A549 (cell line): Measurements from ENCODE around the gene XRCC5. TPM values are rescaled to one million over a fixed set of nuclear protein-coding genes. Genes with fewer than 3 reads are reported as not detected.
A peak's percentile ranks its signal among the peaks of the same experiment; 100 is the strongest.

Source experiments
- ATAC-seq, 2 experiments: fragments of 200-7000 bp in 1 of 2; fragments of >200 bp in 1 of 2; cut with Nextera tagmentation in 1 of 2; cut with Tn5 transposase in 1 of 2; 3 replicates each; pipeline versions ENCODE4 v1.8.0 to v1.9.1; 2018 to 2020; ENCODE audit warnings: mild to moderate bottlenecking in 1 of 2, moderate library complexity in 1 of 2
- CTCF ChIA-PET: fragments of 300-600 bp; sonication (Branson Sonifier 250); formaldehyde crosslinking; extraction: SDS; loops from one replicate; lab custom pipeline; 2021; ENCODE audit warnings: antibody characterized with exemption, inconsistent platforms; lab: Yijun Ruan, JAX
- POLR2A ChIA-PET: fragments of 350-600 bp; formaldehyde crosslinking; extraction: SDS; loops from one replicate; lab custom pipeline; 2021; ENCODE audit warnings: antibody characterized with exemption, inconsistent platforms; lab: Yijun Ruan, JAX
- DNase-seq, 2 experiments: peaks; one replicate each; pipeline versions ENCODE4 v3.0.0 to v3.0.0-alpha.2; 2011 to 2016; ENCODE audit warnings: low read depth in 1 of 2, low spot score in 1 of 2
- FAIRE-seq: peaks from 2 replicates; lab custom pipeline; 2011; peaks lifted over from hg19 to GRCh38; lab: Jason Lieb, UNC
- H3K27ac ChIP-seq, 2 experiments: fragments of >200 bp; sonication (Bioruptor Twin); formaldehyde crosslinking; 3 replicates each; pipeline ENCODE4 v1.5.1; 2016 to 2017
- H3K4me1 ChIP-seq: fragments of >200 bp; sonication (Bioruptor Twin); formaldehyde crosslinking; 3 replicates; pipeline ENCODE4 v1.6.1; 2016
- H3K4me2 ChIP-seq: fragments of >200 bp; sonication (Bioruptor Twin); formaldehyde crosslinking; 3 replicates; pipeline ENCODE4 v1.6.1; 2016
- H3K4me3 ChIP-seq: fragments of >200 bp; sonication (Bioruptor Twin); formaldehyde crosslinking; 3 replicates; pipeline ENCODE4 v1.5.1; 2016
- H3K9me3 ChIP-seq: fragments of >200 bp; sonication (Bioruptor Twin); formaldehyde crosslinking; 3 replicates; pipeline ENCODE4 v1.6.1; 2016
- CBX2 ChIP-seq: fragments of 200-600 bp; sonication (generic); IDR thresholded peaks from 2 replicates; pipeline ENCODE4 v1.6.1; 2016; ENCODE audit warnings: low read depth, mild to moderate bottlenecking, borderline replicate concordance
- EHMT2 ChIP-seq: fragments of 200-600 bp; sonication (generic); IDR thresholded peaks from 2 replicates; pipeline ENCODE4 v1.6.1; 2016; ENCODE audit warnings: antibody characterized with exemption, low read depth, mild to moderate bottlenecking, moderate library complexity
- GATA3 ChIP-seq: IDR thresholded peaks from 2 replicates; pipeline ENCODE4 v1.6.1; 2012; ENCODE audit warnings: borderline replicate concordance
- HDAC2 ChIP-seq: fragments of 200-600 bp; sonication (generic); IDR thresholded peaks from 2 replicates; pipeline ENCODE4 v1.6.1; 2016
- JUNB ChIP-seq: fragments of >200 bp; sonication (Bioruptor Twin); formaldehyde crosslinking; IDR thresholded peaks from 2 replicates; pipeline ENCODE4 v1.6.1; 2016
- KDM5A ChIP-seq: fragments of 200-600 bp; sonication (generic); IDR thresholded peaks from 2 replicates; pipeline ENCODE4 v1.6.1; 2016; ENCODE audit warnings: antibody characterized with exemption, mild to moderate bottlenecking
- MAX ChIP-seq: IDR thresholded peaks from 2 replicates; pipeline ENCODE4 v1.6.1; 2012
- MAZ ChIP-seq: fragments of 150-350 bp; IDR thresholded peaks from 2 replicates; pipeline ENCODE4 v1.6.1; 2014; ENCODE audit warnings: antibody characterized with exemption, low read depth, low read length, borderline replicate concordance
- NPAS2 ChIP-seq: fragments of 250-450 bp; sonication (Bioruptor Pico); IDR thresholded peaks from 2 replicates; pipeline ENCODE4 v1.8.0; 2022; ENCODE audit warnings: mild to moderate bottlenecking, moderate library complexity, borderline replicate concordance
- POLR2A ChIP-seq: IDR thresholded peaks from 2 replicates; pipeline ENCODE4 v1.6.1; 2012; ENCODE audit warnings: mild to moderate bottlenecking, low read length
- POLR2AphosphoS2 ChIP-seq: conservative IDR thresholded peaks from 2 replicates; pipeline ENCODE4 v1.6.1; 2012; ENCODE audit warnings: low read length, improper control_type of control experiment, inconsistent platforms
- RAD21 ChIP-seq, 2 experiments: fragments of >200 bp in 1 of 2; sonication (Bioruptor Twin) in 1 of 2; formaldehyde crosslinking in 1 of 2; IDR thresholded peaks in 1 of 2; conservative IDR thresholded peaks in 1 of 2; 2 replicates in 1 of 2; 3 replicates in 1 of 2; pipeline ENCODE4 v1.6.1; 2012 to 2018; ENCODE audit warnings: inconsistent platforms in 1 of 2
- RARB ChIP-seq: fragments of 250-450 bp; sonication (Bioruptor Pico); IDR thresholded peaks from 2 replicates; pipeline ENCODE4 v1.8.0; 2021; ENCODE audit warnings: mild to moderate bottlenecking, moderate library complexity
- REST ChIP-seq: fragments of 200-600 bp; sonication (generic); IDR thresholded peaks from 2 replicates; pipeline ENCODE4 v1.6.1; 2016; ENCODE audit warnings: antibody characterized with exemption, mild to moderate bottlenecking, moderate library complexity
- SMC3 ChIP-seq: fragments of >200 bp; sonication (Bioruptor Twin); formaldehyde crosslinking; IDR thresholded peaks from 3 replicates; pipeline ENCODE4 v1.6.1; 2018; ENCODE audit warnings: inconsistent platforms
- TP53 ChIP-seq: fragments of 250-450 bp; sonication (Bioruptor Pico); IDR thresholded peaks from 2 replicates; pipeline ENCODE4 v1.5.0; 2021; ENCODE audit warnings: mild to moderate bottlenecking, moderate library complexity
- WGBS: methylation state at CpG from one replicate; pipeline ENCODE4 v1.1.6; 2017; ENCODE audit errors: missing lambda C conversion rate; 5-methylcytosine and 5-hydroxymethylcytosine counted together
- polyA plus RNA-seq, 4 experiments: library from polyadenylated mRNA; depleted of rRNA in 3 of 4; stranded (reverse); fragments of >200 nt; fragmentation: RNase III in 1 of 4; extraction: RNeasy Plus Mini Kit Qiagen cat#74134 plus additional on column Dnase treatment in 1 of 4; gene quantifications; 2 replicates in 3 of 4; 3 replicates in 1 of 4; pipeline ENCODE4 v1.2.3, GENCODE V29; 2011 to 2017
- TF ChIP-seq, protein P1 (sequence below): IDR thresholded peaks from 2 replicates; pipeline ENCODE4 v1.6.1; 2012
- TF ChIP-seq, protein P2 (sequence below): fragments of >200 bp; sonication (Bioruptor Twin); formaldehyde crosslinking; IDR thresholded peaks from 3 replicates; pipeline ENCODE4 v1.5.1; 2016

XRCC5 gene
- polyA plus RNA-seq, 2 of the 4 experiments (the other 2 are of a cell fraction) = 217 to 430 TPM

- H3K4me2 ChIP-seq = no peak overlapping the region
Measured at GRCh38 chr2:216195565-216196029, 86.4 kb downstream of the XRCC5 start.

DNA sequence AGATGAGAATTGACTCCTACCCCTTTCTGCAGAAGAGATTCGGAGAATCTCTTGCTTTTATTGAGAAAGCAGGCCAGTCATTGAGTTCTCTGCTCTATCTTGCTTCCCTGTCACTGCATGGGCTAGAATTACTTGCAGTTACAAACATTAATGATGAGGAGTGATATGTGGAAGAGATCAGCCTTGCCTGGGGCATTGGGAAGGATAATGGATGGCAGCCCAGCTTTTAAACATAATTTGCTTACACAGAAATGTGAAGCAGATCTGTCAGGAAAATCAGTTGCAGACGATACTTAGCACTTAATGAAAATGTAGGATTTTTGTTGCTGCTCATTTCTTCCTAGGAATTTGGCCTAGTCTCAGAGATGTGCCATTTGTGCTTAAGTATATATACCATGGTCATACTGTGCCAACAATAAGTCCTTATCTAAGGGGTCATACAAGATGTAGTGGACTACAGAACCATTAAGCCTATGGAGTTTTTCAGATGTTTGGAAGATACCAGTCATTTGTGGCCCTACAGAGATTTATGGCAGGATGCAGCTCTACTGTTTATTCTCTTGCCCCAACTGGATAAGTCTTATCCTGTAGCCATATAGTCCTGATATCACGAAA is 92.7 kb downstream of the XRCC5 start:
- POLR2A ChIA-PET = no interaction called here
- CTCF ChIA-PET = interaction anchor here (2.0 kb wide), 1 partner anchor 28 kb away, joined by 5 read pairs; no protein-coding TSS in a partner anchor
- no peak for DNase-seq
- no peak for TF ChIP-seq SMC3
- TF ChIP-seq TP53 (CRISPR knock-in tag) = no peak
- TF ChIP-seq, protein P1, sequence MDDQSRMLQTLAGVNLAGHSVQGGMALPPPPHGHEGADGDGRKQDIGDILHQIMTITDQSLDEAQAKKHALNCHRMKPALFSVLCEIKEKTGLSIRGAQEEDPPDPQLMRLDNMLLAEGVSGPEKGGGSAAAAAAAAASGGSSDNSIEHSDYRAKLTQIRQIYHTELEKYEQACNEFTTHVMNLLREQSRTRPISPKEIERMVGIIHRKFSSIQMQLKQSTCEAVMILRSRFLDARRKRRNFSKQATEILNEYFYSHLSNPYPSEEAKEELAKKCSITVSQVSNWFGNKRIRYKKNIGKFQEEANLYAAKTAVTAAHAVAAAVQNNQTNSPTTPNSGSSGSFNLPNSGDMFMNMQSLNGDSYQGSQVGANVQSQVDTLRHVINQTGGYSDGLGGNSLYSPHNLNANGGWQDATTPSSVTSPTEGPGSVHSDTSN = no peak
- TF ChIP-seq POLR2A = no peak
- no peak for TF ChIP-seq HDAC2
- no peak for TF ChIP-seq RAD21 (conservative IDR thresholded peaks at IDR 0.05 in 1 of 2, IDR thresholded peaks at IDR 0.05 in 1 of 2)
- no peak for TF ChIP-seq MAX
- no peak for ATAC-seq
- H3K4me3 ChIP-seq = no peak overlapping the region
- no peaks in the 10 kb centered on the region for H3K9me3 ChIP-seq
- FAIRE-seq = no peak
- no peaks in the 10 kb centered on the region for H3K4me1 ChIP-seq
- H3K27ac ChIP-seq = no peak overlapping the region
- WGBS = 76% methylated on average over 3 of the region's 3 CpGs
- H3K4me2 ChIP-seq = no peak overlapping the region

More at GRCh38 chr2:216195565-216196029, 86.4 kb downstream of the XRCC5 start:
- 92% methylated on average over 4 of the region's 4 CpGs for WGBS
- FAIRE-seq (no peak), ATAC-seq (peak in 1 of 2 experiments; percentile 30; a peak in 2 of 6 replicates), DNase-seq (no peak)
- Histone ChIP-seq H3K9me3 (no peaks in the 10 kb centered on the region), H3K4me1 (no peaks in the 10 kb centered on the region; the same call in 2 of the 3 replicates), H3K4me3 (no peak overlapping the region), H3K27ac (no peak overlapping the region)
- TF ChIP-seq REST = no peak
- no peak for TF ChIP-seq POLR2AphosphoS2
- no peak for TF ChIP-seq SMC3
- no peak for TF ChIP-seq KDM5A
- TF ChIP-seq CBX2 = no peak
- no peak for TF ChIP-seq RARB (CRISPR knock-in tag)
- no peak for TF ChIP-seq NPAS2 (CRISPR knock-in tag)
- TF ChIP-seq, protein P2, sequence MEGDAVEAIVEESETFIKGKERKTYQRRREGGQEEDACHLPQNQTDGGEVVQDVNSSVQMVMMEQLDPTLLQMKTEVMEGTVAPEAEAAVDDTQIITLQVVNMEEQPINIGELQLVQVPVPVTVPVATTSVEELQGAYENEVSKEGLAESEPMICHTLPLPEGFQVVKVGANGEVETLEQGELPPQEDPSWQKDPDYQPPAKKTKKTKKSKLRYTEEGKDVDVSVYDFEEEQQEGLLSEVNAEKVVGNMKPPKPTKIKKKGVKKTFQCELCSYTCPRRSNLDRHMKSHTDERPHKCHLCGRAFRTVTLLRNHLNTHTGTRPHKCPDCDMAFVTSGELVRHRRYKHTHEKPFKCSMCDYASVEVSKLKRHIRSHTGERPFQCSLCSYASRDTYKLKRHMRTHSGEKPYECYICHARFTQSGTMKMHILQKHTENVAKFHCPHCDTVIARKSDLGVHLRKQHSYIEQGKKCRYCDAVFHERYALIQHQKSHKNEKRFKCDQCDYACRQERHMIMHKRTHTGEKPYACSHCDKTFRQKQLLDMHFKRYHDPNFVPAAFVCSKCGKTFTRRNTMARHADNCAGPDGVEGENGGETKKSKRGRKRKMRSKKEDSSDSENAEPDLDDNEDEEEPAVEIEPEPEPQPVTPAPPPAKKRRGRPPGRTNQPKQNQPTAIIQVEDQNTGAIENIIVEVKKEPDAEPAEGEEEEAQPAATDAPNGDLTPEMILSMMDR = no peak
- TF ChIP-seq GATA3 = no peak
- no peak for TF ChIP-seq JUNB
- no peak for TF ChIP-seq EHMT2
- no peak for TF ChIP-seq MAZ
- ChIA-PET CTCF (no interaction called here), POLR2A (no interaction called here)
